A549 (cell line): ENCODE data around the gene XYLT1.

Experiments used
- BHLHE40 ChIP-seq: IDR thresholded peaks from 2 replicates; pipeline ENCODE4 v1.6.1; 2012; ENCODE audit warnings: low read depth, low read length, inconsistent platforms
- CBX2 ChIP-seq: fragments of 200-600 bp; sonication (generic); IDR thresholded peaks from 2 replicates; pipeline ENCODE4 v1.6.1; 2016; ENCODE audit warnings: low read depth, mild to moderate bottlenecking, borderline replicate concordance
- CTCF ChIP-seq: fragments of >200 bp; sonication (Bioruptor Twin); formaldehyde crosslinking; IDR thresholded peaks from 3 replicates; pipeline ENCODE4 v1.5.1; 2016
- JUNB ChIP-seq: fragments of >200 bp; sonication (Bioruptor Twin); formaldehyde crosslinking; IDR thresholded peaks from 2 replicates; pipeline ENCODE4 v1.6.1; 2016
- MAFK ChIP-seq: fragments of 450-650 bp; IDR thresholded peaks from 2 replicates; pipeline ENCODE4 v1.6.1; 2014; ENCODE audit not compliant: partially characterized antibody
- NPAS2 ChIP-seq: fragments of 250-450 bp; sonication (Bioruptor Pico); IDR thresholded peaks from 2 replicates; pipeline ENCODE4 v1.8.0; 2022; ENCODE audit warnings: mild to moderate bottlenecking, moderate library complexity, borderline replicate concordance
- POLR2A ChIP-seq: IDR thresholded peaks from 2 replicates; pipeline ENCODE4 v1.6.1; 2012; ENCODE audit warnings: mild to moderate bottlenecking, low read length
- ZFP36 ChIP-seq: fragments of 450-650 bp; IDR thresholded peaks from 2 replicates; pipeline ENCODE4 v1.6.1; 2014; ENCODE audit warnings: borderline replicate concordance; ENCODE audit not compliant: partially characterized antibody

- TF ChIP-seq POLR2A (no peak), BHLHE40 (no peak), ZFP36 (no peak), NPAS2 (CRISPR knock-in tag) (no peak), CBX2 (no peak), CTCF (no peak), MAFK (no peak), JUNB (no peak)
These were observed 141.8 kb downstream of the XYLT1 start for GRCh38 chr16:17328932-17329331.
